Endodermal cell (in vitro differentiated cells): ENCODE measurements around the gene CPEB3. TPM values are rescaled to one million over a fixed set of nuclear protein-coding genes. Genes with fewer than 3 reads are reported as not detected.

Source experiments
- DNase-seq: peaks from one replicate; pipeline ENCODE4 v3.0.0-alpha.2; 2017
- H3K27ac ChIP-seq: 2 replicates; pipeline ENCODE4 v1.5.1; 2013; ENCODE audit warnings: mild to moderate bottlenecking, low read depth, low read length, moderate library complexity
- H3K27me3 ChIP-seq: 2 replicates; pipeline ENCODE4 v1.6.1; 2013; ENCODE audit warnings: mild to moderate bottlenecking, low read length, moderate library complexity; ENCODE audit not compliant: insufficient read depth, control insufficient read depth, poor library complexity, severe bottlenecking
- H3K36me3 ChIP-seq: 2 replicates; pipeline ENCODE4 v1.7.0; 2013; ENCODE audit warnings: mild to moderate bottlenecking, low read length, moderate library complexity; ENCODE audit not compliant: control insufficient read depth, insufficient read depth
- H3K4me1 ChIP-seq: one replicate; pipeline ENCODE4 v1.7.0; 2013; ENCODE audit warnings: low read length; ENCODE audit not compliant: control insufficient read depth, insufficient read depth
- H3K4me3 ChIP-seq: 2 replicates; pipeline ENCODE4 v1.5.1; 2013; ENCODE audit warnings: mild to moderate bottlenecking, low read length, moderate library complexity
- H3K9ac ChIP-seq: 2 replicates; pipeline ENCODE4 v1.6.1; 2013; ENCODE audit warnings: mild to moderate bottlenecking, low read length, moderate library complexity; ENCODE audit not compliant: poor library complexity, severe bottlenecking; ENCODE audit errors: extremely low read depth
- H3K9me3 ChIP-seq: 2 replicates; pipeline ENCODE4 v1.6.1; 2013; ENCODE audit warnings: mild to moderate bottlenecking, low read length, moderate library complexity; ENCODE audit not compliant: control insufficient read depth
- H3K27ac Mint-ChIP-seq: 2 replicates; pipeline ENCODE4 v1.8.0; 2020; ENCODE audit warnings: mixed read lengths
- H3K27me3 Mint-ChIP-seq: 2 replicates; pipeline ENCODE4 v1.8.0; 2021; ENCODE audit warnings: mild to moderate bottlenecking, mixed read lengths; ENCODE audit not compliant: insufficient read depth
- H3K36me3 Mint-ChIP-seq: 2 replicates; pipeline ENCODE4 v1.8.0; 2020; ENCODE audit warnings: low read depth, mixed read lengths
- H3K4me1 Mint-ChIP-seq: 2 replicates; pipeline ENCODE4 v1.8.0; 2020; ENCODE audit warnings: mixed read lengths
- H3K4me3 Mint-ChIP-seq: 2 replicates; pipeline ENCODE4 v1.8.0; 2020; ENCODE audit warnings: mild to moderate bottlenecking, moderate library complexity, mixed read lengths
- H3K9me3 Mint-ChIP-seq: 2 replicates; pipeline ENCODE4 v1.8.0; 2020; ENCODE audit warnings: mild to moderate bottlenecking, mixed read lengths
- WGBS, 2 experiments: methylation state at CpG; one replicate each; pipeline versions ENCODE4 v1.1.5 to v1.1.7; 2013; ENCODE audit warnings: missing lambda C conversion rate in 2 of 2, mixed read lengths in 1 of 2; ENCODE audit not compliant: insufficient coverage in 1 of 2, insufficient read length in 1 of 2; 5-methylcytosine and 5-hydroxymethylcytosine counted together
- total RNA-seq, 2 donors: library from RNA; stranded (reverse); fragmentation: NEBNext Ultra II Directional in 1 of 2; extraction: Animal tissue kit (Norgen Biotek cat#: 25700) in 1 of 2; gene quantifications; 2 replicates in 1 of 2; 3 replicates in 1 of 2; pipeline ENCODE4 v1.2.1, GENCODE V29; 2021
- TF ChIP-seq, protein P1 (sequence below): fragments of 200-600 bp; sonication (generic); conservative IDR thresholded peaks from 2 replicates; pipeline ENCODE4 v1.5.0; 2021; ENCODE audit warnings: antibody characterized with exemption, mild to moderate bottlenecking

The CPEB3 gene
- total RNA-seq, 2 donors from 2014 or later: 1.1 to 1.3 TPM

DNA sequence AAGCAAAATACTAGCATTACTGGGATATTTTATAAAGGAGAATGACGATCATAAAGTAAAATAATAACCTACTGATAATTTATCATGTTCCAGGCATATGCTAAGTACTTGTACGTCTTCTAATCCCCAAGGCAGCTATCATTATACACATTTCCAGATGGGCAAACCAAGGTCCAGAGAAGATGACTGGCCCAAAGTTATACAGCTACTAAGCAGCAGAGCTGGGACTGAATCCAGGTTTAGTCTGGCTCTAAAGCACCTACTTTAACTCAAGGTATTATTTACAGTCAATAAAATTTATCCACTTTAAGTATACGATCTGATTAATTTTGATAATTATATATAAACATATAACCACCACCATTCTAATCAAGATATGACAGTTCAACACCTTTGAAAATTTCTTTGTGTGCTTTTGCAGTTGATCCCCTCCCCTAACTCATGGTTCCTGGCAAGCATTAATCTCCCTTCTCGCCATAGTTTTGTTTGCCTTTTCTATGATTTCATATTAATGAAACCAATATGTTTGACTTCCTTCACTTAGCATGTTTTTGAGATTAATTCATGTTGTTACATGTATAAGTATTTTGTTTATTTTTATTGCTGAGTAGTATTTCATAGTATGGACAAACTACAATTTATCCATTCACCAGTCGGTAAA, 126.7 kb downstream of the CPEB3 start:
- Mint-ChIP-seq H3K9me3 (peaks cover 19% of the 10 kb centered on the region), H3K4me1 (peaks cover 3% of the 10 kb centered on the region), H3K4me3 (no peak overlapping the region), H3K27ac (no peak overlapping the region), H3K36me3 (peaks cover 5% of the 10 kb centered on the region), H3K27me3 (no peaks in the 10 kb centered on the region)
- no peak for DNase-seq
- TF ChIP-seq, protein P1, sequence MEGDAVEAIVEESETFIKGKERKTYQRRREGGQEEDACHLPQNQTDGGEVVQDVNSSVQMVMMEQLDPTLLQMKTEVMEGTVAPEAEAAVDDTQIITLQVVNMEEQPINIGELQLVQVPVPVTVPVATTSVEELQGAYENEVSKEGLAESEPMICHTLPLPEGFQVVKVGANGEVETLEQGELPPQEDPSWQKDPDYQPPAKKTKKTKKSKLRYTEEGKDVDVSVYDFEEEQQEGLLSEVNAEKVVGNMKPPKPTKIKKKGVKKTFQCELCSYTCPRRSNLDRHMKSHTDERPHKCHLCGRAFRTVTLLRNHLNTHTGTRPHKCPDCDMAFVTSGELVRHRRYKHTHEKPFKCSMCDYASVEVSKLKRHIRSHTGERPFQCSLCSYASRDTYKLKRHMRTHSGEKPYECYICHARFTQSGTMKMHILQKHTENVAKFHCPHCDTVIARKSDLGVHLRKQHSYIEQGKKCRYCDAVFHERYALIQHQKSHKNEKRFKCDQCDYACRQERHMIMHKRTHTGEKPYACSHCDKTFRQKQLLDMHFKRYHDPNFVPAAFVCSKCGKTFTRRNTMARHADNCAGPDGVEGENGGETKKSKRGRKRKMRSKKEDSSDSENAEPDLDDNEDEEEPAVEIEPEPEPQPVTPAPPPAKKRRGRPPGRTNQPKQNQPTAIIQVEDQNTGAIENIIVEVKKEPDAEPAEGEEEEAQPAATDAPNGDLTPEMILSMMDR: no peak
- Histone ChIP-seq H3K4me3 (no peak overlapping the region), H3K4me1 (no peaks in the 10 kb centered on the region), H3K36me3 (no peaks in the 10 kb centered on the region), H3K27me3 (no peaks in the 10 kb centered on the region), H3K9ac (no peak overlapping the region), H3K9me3 (peaks cover 13% of the 10 kb centered on the region), H3K27ac (no peak overlapping the region)
- WGBS, 2 experiments: 96 to 100% methylated on average over 2 to 4 of the region's 5 CpGs

DNA sequence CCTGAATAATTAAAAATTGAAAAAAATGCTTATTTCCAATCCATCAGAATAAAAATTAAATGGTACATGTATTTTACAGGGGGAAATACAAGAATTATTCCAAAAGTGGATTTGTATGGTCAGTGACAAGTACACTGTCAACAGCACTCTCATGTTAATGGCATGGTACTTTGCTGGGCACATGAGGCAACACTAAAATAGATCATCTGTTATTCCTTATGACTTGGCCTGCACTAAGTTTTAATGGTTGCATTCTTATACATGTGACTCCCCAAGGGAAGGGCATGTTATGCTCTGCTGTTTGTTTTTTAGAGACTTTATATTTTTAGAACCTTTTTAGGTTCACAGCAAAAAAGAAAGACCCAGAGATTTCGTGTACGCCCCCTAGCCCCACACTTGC, 128.3 kb downstream of the CPEB3 start:
- Histone ChIP-seq H3K27ac (no peak overlapping the region), H3K4me1 (no peaks in the 10 kb centered on the region), H3K27me3 (no peaks in the 10 kb centered on the region), H3K4me3 (no peak overlapping the region), H3K36me3 (no peaks in the 10 kb centered on the region), H3K9ac (no peak overlapping the region), H3K9me3 (peaks cover 13% of the 10 kb centered on the region)
- no peak overlapping the region for H3K4me3 Mint-ChIP-seq
- H3K4me1 Mint-ChIP-seq: peaks cover 3% of the 10 kb centered on the region
- no peak overlapping the region for H3K27ac Mint-ChIP-seq
- no peaks in the 10 kb centered on the region for H3K27me3 Mint-ChIP-seq
- WGBS, 2 experiments: 83% methylated on average over 2 of the region's 2 CpGs; no CpG with 5 or more reads in 1 of the 2 experiments
- H3K36me3 Mint-ChIP-seq: peaks cover 5% of the 10 kb centered on the region
- H3K9me3 Mint-ChIP-seq: peaks cover 17% of the 10 kb centered on the region
- TF ChIP-seq, protein P1: no peak
- DNase-seq: no peak

DNA sequence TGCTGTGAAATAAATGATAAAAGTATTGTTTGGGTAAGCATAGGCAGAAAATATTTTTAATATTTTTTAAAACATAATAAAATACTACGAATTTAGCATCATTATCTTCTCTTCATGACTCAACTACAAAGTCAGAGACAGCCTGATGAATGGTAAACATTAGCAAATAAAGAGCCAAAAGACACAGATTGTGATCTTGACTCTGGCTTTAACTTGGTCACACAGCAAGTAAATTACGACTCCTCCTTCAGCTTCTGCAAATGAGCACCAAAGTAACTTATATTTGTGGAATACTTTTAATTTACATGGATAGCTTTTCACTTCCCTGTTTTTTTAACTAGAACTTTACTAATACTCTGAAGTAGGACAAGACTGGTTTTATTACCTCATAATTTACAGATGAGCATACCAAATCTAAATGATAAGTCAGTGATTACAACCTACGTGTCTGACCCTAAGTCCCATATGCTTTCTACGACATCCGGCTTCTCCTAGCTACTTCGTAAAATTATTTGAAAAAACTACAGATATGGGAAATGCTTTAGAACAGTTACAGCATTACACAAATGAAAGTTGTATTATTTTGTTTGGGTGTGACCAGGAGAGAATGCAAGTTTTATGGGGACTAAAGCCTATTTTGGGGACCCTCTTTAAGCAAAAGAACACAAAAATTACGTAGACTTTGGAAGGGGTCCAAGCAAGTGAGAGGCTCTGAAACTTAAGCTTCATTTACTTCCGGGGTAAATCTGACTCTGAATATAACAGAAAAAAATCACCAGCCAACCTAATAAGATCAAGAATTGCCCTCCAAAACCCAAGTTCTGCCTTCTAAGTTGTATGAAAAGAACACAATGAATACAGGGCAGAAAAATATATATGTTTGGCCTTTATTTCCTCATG, 133.8 kb downstream of the CPEB3 start:
- Histone ChIP-seq H3K27ac (no peak overlapping the region), H3K9ac (no peak overlapping the region), H3K36me3 (no peaks in the 10 kb centered on the region), H3K9me3 (no peaks in the 10 kb centered on the region), H3K4me3 (no peak overlapping the region), H3K4me1 (no peaks in the 10 kb centered on the region), H3K27me3 (no peaks in the 10 kb centered on the region)
- no peak for DNase-seq
- Mint-ChIP-seq H3K4me3 (no peak overlapping the region), H3K27ac (no peak overlapping the region), H3K9me3 (no peaks in the 10 kb centered on the region), H3K36me3 (no peaks in the 10 kb centered on the region), H3K27me3 (no peaks in the 10 kb centered on the region), H3K4me1 (no peaks in the 10 kb centered on the region)
- TF ChIP-seq, protein P1: no peak
- WGBS, 2 experiments: 92 to 100% methylated on average over 3 to 8 of the region's 8 CpGs
